GM12891 (cell line): ENCODE results near the gene SLC35F6.
A peak's percentile ranks its signal among the peaks of the same experiment; 100 is the strongest.
"Not testable (repeated sequence)": the region's sequence is repeated elsewhere in the genome, so short reads cannot be mapped to it uniquely, and the experiment has no call there.

Experiments used
- DNase-seq: peaks from one replicate; pipeline ENCODE4 v3.0.0; 2011; ENCODE audit warnings: low spot score; ENCODE audit not compliant: insufficient read length
- FAIRE-seq: peaks from 2 replicates; lab custom pipeline; 2011; peaks lifted over from hg19 to GRCh38; lab: Jason Lieb, UNC
- PAX5 ChIP-seq: IDR thresholded peaks from 2 replicates; pipeline ENCODE4 v1.6.1; 2011; ENCODE audit warnings: low read length, moderate library complexity, mild to moderate bottlenecking; ENCODE audit not compliant: insufficient read depth, severe bottlenecking
- POLR2A ChIP-seq: IDR thresholded peaks from 2 replicates; pipeline ENCODE4 v1.6.1; 2011; ENCODE audit warnings: low read depth, low read length, control low read depth
- POLR2AphosphoS5 ChIP-seq: IDR thresholded peaks from 2 replicates; pipeline ENCODE4 v1.6.1; 2011; ENCODE audit warnings: low read depth, low read length, control low read depth
- POU2F2 ChIP-seq: IDR thresholded peaks from 2 replicates; pipeline ENCODE4 v1.6.1; 2011; ENCODE audit warnings: low read depth, mild to moderate bottlenecking, control low read depth, low read length, moderate library complexity
- SPI1 ChIP-seq: IDR thresholded peaks from 2 replicates; pipeline ENCODE4 v1.6.1; 2011; ENCODE audit warnings: low read depth, low read length, control low read depth
- TAF1 ChIP-seq: IDR thresholded peaks from 2 replicates; pipeline ENCODE4 v1.6.1; 2011; ENCODE audit warnings: low read depth, low read length, control low read depth

Gene SLC35F6

DNA sequence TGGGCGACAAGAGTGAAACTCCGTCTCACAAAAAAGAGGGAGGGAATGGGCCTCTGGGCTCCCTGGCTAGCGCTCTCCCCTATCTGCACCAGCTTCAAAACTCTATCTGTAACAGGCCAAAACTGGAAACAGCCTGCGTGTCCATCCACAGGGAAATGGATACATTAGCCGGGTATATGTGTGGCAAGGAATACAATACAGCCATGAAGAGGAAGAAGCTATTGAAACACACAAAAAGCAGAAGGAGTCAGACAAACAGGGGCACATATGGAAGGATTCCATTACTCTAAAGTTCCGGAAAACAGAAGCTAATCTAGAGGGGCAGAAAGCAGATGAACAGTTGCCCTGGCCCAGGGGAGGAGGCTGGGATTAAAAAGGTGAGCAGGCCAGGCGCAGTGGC lies 24.6 kb upstream of the SLC35F6 start:
- FAIRE-seq (no peak), DNase-seq (no peak)
- TF ChIP-seq POLR2AphosphoS5 (no peak), TAF1 (no peak), PAX5 (no peak), SPI1 (no peak), POLR2A (no peak), POU2F2 (no peak)

DNA sequence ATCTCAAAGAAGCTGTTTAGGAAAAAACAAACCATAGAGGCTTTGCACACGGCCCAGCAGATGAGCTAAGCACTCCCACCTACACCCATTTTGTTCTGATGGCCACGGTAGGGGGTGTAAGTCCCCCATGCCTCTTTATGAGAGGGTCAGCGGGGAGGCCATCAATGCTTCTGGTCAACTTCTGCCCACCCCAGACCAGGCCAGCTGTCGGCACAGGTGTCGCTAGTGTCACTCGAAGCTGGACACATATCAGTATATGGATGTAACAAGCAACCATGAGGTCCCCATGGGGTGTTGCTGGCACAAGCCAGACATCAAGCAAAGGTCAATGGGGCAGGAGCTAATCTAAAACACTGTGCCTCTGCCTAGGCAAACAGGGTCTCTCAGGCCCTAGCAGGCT lies 23.7 kb upstream of the SLC35F6 start:
- DNase-seq (no peak), FAIRE-seq (no peak)
- TF ChIP-seq SPI1: no peak
- no peak for TF ChIP-seq POLR2AphosphoS5
- no peak for TF ChIP-seq PAX5
- TF ChIP-seq POU2F2: no peak
- TF ChIP-seq TAF1: no peak
- no peak for TF ChIP-seq POLR2A

DNA sequence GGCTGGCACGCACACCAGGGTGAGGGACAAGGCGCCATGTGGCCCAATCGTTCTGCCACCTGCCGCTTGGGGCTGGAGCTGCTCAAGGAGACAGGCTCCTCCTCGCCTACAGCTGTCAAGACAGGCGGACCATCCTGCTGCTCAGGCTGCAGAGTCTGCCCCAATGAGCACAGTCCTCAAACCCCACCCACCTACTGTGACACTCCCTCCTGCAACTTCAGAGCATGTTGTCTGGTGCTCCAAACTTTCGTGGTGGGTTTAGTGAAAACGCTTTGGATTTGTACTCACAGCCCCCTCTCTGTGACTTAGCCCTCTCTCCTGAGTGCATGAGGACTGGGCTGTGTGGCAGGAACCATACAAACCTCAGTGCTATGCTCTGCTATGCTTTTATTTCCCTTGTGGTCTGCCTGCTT lies 23.2 kb upstream of the SLC35F6 start:
- peak; percentile 51 for FAIRE-seq
- DNase-seq: no peak

DNA sequence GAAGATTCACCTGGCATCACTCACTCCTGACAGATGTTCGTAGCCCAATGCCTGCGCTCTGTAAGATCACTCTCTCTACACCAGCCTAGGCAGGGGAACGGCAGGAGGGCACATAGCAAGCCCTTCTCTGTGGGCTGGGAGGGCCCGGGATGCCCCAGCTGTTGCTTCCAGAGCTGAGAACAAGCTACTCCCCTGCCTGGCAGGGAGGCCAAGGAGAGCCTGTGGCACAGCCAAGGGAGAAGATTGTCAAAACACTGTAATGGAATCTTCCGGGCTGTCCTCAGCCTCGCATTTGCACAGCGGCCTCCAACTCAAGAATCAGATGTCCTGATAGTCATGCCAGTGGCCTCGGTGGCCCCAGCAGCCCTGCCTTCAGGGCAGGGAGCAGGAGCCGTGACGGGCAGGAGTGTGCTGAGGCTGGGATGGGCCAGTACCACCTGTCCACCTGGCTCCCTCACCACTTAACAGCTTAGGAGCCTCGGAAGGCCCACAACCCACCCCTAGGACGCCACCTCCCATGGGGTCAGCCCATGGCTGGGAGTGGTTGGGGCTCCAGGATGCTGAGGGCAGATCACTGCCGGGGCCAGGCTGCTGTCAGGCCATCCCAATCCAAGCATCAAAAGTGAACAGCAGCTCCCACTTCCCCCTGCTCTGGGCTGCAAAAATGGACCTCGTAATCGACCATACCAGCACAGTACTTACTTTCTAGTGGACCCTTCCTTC lies 21.9 kb upstream of the SLC35F6 start:
- FAIRE-seq (no peak), DNase-seq (no peak)
- no peak for TF ChIP-seq TAF1
- TF ChIP-seq POLR2AphosphoS5: no peak
- TF ChIP-seq PAX5: no peak
- TF ChIP-seq POLR2A: no peak
- no peak for TF ChIP-seq SPI1

More for the DNA sequence above, 23.2 kb upstream of the SLC35F6 start:
- no peak for TF ChIP-seq POLR2AphosphoS5
- TF ChIP-seq POU2F2: no peak
- no peak for TF ChIP-seq TAF1
- TF ChIP-seq POLR2A: no peak
- no peak for TF ChIP-seq PAX5
- no peak for TF ChIP-seq SPI1

DNA sequence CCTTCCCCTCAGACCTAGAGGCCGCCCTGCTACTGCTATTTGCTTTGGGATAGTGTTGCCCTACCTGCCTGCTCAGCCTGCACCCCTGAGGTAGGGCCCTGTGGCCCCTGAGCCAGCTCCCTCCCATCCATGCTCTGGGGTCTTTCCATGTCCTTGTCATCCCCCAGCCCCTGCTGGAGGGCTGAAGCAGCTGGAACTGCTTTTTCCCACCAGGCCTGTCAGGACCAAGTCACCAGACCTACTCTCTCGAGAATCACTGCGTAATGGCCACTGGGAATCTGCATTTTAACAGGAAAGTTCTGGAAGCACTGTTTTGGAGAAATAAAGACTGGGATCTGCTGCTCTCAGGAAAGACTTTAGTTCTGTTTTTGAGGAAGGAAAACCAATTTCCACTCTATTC lies 20.2 kb upstream of the SLC35F6 start:
- no peak for DNase-seq
- FAIRE-seq: no peak
- TF ChIP-seq SPI1: no peak
- TF ChIP-seq POLR2AphosphoS5: no peak
- no peak for TF ChIP-seq POU2F2
- no peak for TF ChIP-seq POLR2A
- TF ChIP-seq TAF1: no peak
- no peak for TF ChIP-seq PAX5

DNA sequence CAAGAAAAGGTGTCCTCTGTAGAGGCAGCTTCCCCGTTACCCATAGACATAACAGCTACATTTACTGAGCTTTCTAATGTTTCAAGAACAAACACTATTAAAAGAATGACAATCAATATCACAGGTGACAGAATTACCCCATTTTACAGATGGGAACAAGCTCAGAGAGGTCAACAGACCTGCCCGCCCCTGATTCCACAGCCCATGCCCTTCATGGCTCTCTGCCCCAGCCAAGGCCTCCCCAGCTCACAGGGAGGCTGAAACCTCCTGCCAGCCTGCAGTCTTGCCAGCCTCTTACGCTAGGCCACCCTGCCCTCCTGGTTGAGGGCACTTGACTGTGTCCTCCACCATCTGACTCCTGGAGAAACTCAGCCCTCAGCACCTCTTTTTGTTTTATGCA lies 19.1 kb upstream of the SLC35F6 start:
- FAIRE-seq: no peak
- no peak for DNase-seq
- TF ChIP-seq POLR2AphosphoS5 (no peak), PAX5 (no peak), SPI1 (no peak), POLR2A (no peak), TAF1 (no peak), POU2F2 (no peak)

DNA sequence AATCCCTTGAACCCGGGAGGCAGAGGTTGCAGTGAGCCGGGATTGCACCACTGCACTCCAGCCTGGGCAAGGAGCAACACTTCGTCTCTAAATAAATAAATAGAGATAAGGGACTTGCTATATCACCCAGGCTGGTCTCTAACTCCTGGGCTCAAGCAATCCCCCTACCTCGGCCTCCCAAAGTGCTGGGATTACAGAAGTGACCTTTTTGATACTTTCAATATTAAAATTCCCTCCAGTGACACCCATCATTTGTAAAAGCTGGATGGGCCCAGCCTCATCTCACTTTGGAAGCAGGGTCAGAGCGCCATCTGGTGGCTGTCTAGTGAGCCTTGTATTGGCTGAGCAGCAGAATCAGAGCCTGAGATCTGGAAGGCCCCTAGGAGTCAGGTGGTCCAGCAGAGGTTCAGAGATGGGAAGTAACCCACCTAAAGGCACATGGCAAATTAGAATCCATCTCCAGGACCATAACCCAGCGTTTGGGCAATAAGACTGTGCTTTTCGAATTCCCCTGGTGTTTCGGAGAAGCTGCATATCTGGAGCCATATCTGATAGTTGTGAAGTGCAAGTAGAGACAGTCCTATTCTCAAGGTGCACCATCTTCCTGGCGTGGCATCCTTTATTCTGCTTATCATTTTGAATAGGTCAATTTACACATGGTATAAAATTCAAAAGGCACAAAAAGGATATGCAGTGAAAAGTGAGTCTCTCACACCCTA lies 18.3 kb upstream of the SLC35F6 start:
- TF ChIP-seq POLR2AphosphoS5 (no peak), SPI1 (no peak), POU2F2 (no peak), PAX5 (no peak)
- FAIRE-seq: peak; percentile 63
- DNase-seq: peak; percentile 57

DNA sequence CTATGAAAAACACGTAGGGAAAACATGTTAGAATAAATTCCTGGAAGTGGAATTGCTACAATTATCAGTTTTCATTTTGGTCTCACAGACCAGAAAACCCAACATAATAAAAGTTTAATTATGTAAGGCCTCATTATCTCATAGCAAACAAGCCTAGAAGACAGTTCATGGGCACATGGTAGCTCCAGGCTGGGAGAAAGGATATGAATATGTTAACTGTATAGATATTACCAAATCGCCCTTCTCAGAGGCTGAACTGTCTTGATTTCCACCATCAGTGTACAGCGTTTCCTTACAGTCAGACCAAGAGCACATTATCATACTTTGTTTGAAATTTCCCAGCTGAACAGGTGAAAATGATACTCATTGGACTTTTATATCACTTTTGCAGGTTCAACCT lies 17.1 kb upstream of the SLC35F6 start:
- no peak for DNase-seq
- FAIRE-seq: no peak
- TF ChIP-seq PAX5 (no peak), SPI1 (no peak)

DNA sequence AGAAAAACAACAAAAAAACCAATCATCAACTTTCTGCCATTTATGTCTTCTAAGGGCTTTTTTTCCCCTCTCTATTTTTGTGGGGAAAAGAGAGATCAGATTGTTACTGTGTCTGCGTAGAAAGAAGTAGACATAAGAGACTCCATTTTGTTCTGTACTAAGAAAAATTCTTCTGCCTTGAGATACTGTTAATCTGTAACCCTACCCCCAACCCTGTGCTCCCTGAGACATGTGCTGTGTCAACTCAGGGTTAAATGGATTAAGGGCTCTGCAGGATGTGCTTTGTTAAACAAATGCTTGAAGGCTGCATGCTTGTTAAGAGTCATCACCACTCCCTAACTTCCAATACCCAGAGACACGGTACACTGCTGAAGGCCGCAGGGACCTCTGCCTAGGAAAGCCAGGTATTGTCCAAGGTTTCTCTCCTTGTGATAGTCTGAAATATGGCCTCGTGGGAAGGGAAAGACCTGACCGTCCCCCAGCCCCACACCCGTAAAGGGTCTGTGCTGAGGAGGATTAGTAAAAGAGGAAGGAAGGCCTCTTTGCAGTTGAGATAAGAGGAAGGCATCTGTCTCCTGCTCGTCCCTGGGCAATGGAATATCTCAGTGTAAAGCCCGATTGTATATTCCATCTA lies 14.2 kb upstream of the SLC35F6 start:
- DNase-seq, FAIRE-seq: not testable (repeated sequence)

DNA sequence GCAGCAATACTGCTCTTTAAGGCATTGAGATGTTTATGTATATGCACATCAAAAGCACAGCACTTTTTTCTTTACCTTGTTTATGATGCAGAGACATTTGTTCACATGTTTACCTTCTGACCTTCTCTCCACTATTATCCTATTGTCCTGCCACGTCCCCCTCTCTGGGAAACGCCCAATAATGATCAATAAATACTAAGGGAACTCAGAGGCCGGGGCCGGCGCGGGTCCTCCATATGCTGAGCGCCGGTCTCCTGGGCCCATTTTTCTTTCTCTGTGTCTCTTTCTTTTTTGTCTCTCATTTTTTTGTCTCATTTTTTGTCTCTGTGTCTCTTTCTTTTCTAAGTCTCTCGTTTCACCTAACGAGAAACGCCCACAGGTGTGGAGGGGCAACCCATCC lies 13.6 kb upstream of the SLC35F6 start:
- not testable (repeated sequence) for FAIRE-seq, DNase-seq
